H4 (cell line): ENCODE data around the gene ME1. TPM values are rescaled to one million over a fixed set of nuclear protein-coding genes. Genes with fewer than 3 reads are reported as not detected.
"Not testable (repeated sequence)": the region's sequence is repeated elsewhere in the genome, so short reads cannot be mapped to it uniquely, and the experiment has no call there.

ENCODE experiments used
- DNase-seq: peaks from one replicate; pipeline ENCODE4 v3.0.0-alpha.2; 2015; ENCODE audit warnings: low spot score
- total RNA-seq: library from RNA; depleted of rRNA; stranded (reverse); fragments of >200 nt; shearing (Covaris generic); gene quantifications from 2 replicates; pipeline ENCODE4 v1.2.3, GENCODE V29; 2014

ME1 gene
- total RNA-seq, 1 experiment from 2014 or later, result 53.1 TPM

DNA sequence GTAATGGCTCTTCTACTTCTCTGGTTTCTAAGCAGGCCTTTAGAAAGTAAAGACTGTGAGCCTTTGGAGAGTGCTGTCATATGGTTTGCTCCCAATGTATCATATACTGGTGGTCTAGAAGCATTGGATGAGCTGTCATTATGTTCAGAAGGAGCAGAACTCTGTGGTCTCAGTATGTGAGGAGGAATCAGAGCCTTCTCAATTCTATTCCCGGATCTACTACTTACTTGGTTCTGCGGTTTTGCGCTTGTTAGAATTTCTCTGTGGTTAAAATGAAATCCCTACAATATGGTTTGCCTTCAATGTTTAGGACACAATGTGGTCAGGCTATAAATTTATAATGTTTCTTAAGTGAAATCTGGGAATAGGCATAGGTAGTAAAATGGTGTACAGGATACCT, 173.1 kb downstream of the ME1 start:
- DNase-seq, result peak; percentile 22

DNA sequence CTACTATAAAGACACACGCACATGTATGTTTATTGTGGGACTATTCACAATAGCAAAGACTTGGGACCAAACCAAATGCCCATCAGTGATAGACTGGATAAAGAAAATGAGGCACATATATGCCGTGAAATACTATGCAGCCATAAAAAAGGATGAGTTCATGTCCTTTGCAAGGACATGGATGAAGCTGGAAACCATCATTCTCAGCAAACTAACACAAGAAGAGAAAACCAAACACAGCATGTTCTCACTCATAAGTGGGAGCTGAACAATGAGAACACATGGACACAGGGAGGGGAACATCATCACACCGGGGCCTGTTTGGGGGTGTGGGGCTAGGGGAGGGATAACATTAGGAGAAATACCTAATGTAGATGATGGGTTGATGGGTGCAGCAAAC, 174.1 kb downstream of the ME1 start:
- not testable (repeated sequence) for DNase-seq

DNA sequence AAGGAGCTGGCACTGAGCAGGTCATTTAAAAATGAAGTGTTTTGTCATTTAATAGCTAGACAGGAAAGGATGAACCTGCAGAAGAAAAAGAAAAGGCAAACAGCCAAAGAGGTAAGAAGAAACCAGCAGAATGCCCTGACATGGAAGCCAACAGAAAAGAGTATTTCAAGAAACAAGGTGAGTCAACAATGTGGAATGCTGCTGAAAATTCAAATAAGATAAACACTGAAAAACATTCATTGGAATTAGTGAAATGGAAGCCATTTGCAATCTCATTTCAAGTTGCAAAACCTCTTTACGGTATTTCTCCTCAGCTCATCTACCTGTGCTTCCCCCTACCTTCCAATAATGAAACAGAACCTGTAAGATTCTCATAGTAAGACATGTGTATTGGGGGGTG, 178.1 kb downstream of the ME1 start:
- DNase-seq, result peak; percentile 47

DNA sequence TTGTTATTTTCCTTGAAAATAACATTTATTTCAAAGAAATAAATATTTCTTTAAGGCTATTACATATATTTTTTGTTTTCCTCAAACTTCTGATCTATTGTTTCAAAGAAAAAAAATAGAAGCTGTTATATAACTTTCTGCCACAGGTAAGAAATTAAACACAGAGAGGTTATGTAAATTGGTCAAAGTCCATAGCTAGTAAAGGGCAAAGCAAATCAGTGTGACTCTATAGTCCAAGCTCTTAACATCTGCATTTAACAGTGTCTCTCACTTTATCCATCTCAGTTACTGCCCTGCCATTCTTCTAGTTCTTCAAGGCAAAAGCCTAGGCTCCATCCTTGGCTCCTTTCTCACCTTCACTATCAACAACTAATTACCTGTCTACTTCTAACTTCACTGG, 180.6 kb downstream of the ME1 start:
- no peak for DNase-seq

DNA sequence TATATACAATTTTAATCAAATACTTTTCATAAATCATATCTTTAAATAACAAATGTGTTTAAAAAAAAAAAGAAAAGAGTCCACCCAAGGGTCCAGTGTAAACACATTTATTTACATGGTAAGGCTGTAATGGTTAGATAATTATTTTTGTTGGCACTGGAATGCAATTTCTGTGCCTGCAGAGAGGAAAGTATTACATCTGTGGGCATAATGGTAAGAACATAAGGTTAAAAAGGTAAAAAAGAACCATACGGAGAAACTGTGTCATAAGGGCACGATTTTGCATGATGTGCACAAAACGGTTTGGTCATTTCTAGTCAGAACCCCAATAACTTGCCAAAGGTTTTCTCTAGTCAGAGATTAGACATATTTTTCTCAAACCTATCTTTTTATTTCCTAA, 183.4 kb downstream of the ME1 start:
- DNase-seq, result peak; percentile 9

DNA sequence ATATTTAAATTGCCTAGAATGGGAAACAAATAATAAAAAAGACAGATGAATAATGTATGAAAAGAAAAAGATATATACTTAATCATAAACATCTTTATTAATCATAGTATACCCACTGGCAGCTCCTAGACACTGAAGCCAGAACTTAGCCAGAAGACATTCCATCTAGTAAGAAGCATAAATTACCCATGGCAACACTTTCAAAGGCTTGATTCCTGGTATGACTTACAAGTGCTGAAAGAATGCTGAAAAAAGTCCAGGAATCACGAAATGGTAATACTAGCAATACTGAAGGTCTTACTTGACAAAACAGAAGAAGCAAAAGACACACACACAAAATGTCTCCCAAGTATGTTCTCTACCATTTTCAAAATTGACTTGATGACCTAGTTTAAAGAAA, 199.7 kb downstream of the ME1 start:
- no peak for DNase-seq

DNA sequence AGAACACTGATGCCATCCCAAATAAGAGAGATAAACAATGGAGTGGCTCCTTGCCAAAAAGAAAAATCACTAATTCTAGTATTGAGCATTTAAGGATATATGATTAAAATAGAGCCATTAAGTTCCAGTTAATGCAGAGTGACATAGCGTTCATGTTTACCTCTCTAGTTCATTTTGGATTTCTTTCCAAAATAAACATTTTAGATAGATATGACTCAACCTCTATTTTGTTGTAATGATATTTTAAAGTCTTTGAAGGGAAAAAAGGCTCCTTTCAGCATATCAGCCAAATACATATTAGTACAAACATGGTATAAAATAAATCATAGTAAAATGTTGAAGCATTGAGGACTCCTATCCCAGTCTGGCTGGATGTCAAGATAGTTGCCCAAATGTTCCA, 204.3 kb downstream of the ME1 start:
- no peak for DNase-seq

DNA sequence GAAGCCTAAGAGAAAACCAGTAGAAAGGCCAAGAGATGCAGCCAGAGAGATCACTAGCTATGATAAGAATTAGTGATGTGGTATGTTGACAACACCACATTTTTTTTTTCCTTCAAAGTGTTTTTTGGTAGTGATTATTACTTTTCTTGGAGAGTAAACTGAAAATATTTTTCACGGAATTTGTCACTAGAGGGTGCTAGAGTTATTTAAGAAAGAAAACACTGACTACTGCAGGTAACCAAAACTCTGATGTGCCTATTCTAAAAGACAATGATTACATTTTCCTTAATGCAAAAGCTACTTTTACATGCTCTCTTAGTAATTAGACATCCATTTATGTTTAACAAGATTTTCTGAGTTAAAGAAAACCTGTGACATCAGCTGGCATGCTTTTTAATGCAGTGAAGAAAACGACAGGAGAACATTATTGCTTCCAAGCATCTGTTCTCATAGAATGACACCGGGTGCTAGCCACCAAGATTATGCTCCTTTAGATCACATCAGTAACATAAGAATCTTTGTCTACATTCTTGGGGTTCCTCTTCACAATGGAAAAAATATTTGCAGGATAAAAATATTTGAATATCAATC, 208.9 kb downstream of the ME1 start:
- no peak for DNase-seq

DNA sequence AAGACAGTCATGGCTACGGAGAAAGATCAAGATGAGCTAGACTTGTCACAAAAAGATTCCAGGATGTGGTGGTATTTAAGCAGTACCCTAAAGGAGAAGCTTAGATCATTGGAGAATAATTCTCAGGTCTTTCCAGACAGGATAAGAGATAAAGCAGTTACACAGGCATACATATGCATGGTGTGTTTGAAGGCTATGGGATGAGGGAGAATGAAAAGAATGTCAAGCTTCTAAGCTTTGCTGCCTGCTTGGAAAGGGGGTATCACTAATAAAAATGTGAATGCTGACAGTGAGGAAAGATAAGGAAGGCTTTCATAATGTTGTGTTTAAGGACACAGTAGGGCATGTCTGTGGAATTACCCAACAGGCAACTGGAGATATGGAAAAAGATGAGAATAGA, 209.6 kb downstream of the ME1 start:
- DNase-seq, result no peak

DNA sequence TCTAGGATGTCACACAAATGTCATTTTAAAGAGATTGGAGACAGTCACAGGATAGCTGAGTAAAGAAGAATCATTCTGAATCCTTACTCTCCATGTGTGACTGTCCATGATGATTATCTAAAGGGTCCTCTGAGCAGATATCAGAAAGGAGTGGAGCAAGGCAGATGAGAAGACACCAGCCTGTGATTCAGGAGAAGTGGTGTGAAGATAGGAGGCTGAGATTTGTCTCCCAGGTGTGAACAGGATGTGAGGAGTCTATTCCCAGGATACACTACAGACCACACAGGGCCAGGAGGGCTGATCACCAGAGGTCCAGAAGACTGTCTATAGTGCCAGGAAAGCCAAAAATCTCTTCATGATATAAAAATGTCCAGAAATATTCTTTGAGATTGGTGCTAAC, 210.7 kb downstream of the ME1 start:
- no peak for DNase-seq

DNA sequence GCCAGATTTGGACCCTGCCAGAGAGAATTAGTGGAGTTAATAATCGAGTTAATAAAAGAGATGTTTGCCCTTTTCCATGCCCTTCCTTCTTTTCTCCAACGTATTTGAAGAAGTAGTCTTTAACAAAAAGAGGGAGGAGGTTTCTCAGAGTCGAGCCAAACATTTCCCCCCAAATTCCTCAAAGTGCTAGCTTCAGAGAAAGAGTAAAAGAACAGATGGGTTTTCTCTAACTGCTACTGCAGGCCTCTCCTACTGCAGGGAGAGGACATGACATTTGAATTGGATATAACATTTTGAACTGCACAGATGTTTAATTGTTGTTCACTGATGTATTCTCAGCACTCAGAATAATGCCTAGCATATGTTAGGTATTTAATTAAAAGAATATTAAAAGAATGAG, 212.2 kb downstream of the ME1 start:
- no peak for DNase-seq

DNA sequence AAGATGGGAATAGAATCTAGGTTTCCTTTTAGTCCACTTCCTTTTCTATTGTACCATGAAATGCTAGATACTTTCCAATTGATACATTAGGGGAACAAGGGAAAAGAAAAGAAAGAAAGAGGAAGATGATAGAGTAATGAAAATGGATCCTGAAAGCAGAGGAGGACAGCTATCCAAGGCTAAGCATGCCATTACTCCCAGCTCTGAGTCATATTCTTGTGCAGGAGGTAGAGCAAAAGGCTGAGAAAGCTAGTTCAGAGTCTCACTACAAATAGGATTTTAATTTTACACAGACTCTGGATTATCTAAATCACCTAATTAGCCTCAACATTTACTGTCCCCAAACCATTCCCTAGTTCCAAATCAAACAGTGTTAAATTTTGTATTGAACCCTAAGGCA, 214.0 kb downstream of the ME1 start:
- no peak for DNase-seq

DNA sequence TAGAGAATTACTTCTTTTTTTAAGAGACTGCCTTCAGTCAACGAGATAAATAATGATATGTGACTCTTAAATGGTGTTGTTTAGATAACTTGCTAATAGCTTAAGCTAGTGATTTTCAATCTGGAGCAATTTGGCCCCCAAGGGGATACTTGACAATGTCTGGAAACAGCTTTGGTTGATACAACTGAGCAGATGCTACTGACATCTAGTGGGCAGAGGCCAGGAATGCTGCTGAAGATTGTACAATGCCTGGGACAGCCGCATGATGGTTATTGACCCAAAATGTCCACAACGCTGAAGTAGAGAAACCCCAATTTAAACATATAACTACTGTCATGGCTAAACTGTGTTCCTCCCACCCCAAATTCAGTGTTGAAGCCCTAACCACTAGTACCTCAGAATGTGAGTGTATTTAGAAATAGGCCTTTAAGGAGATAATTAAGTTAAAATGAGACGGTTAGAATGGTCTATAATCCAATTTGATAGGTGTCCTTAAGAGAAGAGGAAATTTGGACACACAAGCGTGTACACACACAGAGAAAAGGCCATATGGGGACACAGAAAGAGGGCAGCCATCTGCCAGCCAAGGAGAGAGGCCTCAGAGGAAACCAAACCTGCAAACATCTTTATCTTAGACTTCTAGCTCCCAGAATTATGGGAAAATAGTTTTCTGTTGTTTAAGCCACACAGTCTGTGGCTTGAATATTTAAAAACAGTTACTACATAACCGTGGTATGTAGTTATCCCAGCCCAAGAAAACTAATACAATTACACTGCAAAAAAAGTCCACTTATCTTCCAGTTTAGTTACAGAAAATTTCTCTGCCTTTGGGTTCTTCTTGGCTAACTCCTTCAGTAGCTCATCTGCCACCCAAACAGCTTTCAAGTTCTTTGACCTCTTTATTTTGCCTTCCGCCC, 215.5 kb downstream of the ME1 start:
- peak; percentile 30 for DNase-seq

DNA sequence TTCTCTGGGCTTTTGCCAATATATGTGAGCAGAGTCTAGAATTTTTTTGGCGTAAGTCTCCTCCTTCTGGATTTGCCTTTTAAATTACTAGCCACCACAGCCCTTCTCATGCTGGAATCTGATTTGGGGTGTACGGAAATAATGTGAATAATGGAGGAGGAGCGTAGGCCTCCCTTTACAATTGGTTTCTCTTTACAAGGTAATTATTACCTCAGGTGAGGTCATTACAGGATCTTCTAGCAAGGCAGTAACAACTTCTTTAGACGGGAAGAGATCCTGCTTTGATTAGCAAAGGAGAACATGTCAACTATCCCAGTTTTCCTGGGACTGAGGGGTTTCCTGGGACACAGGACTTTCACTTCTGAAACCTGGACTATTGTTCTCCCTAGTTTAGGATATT, 228.8 kb downstream of the ME1 start:
- no peak for DNase-seq

DNA sequence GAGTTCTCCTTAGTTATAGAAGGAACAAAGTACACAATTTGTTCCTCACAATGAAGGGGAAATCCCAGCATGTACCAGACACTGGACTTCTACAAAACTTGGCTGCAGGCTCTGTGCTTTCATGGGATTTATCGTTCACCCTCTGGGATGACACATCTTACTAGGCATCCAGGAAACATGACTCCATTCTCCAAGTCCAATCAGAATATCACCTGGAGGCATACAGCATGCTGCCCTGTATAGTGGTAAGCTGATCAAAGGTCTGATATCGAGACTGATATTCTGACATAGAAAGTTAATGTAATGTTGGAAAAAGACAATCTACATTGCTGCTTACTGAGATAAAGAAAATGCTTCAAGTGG, 231.0 kb downstream of the ME1 start:
- DNase-seq, result no peak

DNA sequence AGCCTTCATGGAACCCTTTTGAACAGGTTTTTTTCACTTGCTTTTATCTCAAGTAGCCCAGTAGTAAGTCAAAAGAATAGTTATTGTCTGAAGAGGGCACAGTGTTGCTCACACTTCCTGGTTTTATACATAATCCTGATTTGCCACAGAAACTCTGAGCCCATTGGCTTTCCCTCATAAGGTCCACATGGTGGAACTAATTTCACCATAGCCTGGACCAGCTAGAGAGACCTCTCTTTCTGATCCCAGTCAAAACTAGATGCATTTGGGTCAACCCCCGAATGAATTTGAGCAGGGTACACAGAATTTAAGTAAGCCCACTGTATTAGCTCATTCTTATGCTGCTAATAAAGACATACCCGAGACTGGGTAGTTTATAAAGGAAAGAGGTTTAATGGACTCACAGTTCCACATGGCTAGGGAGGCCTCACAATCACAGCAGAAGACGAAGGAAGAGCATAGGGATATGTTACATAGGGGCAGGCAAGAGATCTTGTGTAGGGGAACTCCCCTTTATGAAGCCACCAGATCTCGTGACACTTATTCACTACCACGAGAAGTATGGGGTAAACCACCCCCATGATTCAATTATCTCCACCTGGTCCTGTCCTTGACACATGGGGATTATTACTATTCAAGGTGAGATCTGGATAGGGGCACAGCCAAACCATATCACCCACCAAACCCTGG, 231.5 kb downstream of the ME1 start:
- no peak for DNase-seq

DNA sequence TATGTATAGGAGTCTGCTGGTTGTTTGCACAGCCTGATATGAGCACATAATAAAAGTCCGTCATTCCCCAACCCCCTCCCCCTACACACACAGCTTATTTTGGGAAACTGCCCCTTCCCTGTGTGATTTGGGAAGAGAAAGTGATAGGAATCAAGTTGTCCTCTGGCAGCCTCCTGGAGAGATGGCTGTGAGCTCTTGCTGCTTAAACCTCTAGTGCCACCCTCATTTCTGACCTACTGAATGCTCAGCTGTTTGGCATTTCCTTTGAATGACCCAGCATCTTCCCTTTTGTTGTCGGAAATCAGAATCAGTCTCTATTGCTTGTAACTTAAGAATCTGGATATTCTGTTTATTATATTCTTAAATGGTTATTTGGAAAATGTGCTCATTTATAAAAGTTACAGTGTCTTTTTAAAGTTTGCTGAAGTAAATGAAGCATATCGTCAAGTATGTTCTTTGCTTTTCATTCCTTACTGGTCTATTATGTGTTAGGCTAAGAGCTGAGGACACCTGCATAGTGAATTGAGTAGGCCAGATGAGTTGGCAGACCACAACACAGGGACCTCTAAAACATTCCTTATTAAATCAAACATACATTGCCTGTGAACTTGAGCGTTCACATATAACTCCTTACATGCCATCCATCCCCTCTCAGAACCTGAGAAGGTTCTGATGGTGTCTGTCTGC, 232.2 kb downstream of the ME1 start:
- no peak for DNase-seq

DNA sequence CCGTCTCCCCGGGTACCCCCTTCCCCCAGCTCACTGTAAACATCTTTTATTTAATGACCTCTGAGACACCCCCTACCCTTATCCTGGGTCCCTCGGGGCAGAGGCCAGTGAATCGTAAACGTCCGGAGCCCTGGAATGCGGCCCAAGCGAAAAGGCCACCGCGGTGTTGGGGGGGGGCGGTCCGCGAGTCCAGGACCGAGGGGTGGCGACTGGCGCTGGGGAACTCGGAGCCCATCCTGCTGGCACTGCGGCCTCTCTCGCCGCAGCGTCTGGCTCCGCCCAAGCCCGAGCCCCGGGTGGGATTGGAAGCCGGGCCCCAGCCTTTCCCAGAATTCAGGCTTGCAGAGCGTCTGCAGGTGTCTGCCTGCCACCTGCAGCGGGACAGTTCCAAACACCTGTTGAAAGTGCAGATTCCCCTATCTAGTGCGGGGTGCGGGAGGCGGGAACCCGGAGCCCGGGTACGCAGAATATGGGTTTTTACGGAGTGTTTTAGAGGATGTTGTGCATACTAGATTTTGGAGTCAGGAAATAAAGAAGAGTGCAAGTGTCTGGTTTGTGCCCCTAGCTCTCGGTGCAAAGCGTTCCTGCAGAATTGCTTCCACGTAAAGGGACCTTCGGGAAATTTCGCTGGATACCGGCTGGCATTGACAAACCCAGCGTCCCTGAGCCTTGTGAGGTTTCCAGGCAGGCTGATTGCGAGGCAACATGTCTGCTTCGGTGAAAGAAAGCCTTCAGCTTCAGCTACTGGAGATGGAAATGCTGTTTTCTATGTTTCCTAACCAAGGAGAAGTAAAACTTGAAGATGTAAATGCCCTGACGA, 236.9 kb downstream of the ME1 start:
- no peak for DNase-seq

DNA sequence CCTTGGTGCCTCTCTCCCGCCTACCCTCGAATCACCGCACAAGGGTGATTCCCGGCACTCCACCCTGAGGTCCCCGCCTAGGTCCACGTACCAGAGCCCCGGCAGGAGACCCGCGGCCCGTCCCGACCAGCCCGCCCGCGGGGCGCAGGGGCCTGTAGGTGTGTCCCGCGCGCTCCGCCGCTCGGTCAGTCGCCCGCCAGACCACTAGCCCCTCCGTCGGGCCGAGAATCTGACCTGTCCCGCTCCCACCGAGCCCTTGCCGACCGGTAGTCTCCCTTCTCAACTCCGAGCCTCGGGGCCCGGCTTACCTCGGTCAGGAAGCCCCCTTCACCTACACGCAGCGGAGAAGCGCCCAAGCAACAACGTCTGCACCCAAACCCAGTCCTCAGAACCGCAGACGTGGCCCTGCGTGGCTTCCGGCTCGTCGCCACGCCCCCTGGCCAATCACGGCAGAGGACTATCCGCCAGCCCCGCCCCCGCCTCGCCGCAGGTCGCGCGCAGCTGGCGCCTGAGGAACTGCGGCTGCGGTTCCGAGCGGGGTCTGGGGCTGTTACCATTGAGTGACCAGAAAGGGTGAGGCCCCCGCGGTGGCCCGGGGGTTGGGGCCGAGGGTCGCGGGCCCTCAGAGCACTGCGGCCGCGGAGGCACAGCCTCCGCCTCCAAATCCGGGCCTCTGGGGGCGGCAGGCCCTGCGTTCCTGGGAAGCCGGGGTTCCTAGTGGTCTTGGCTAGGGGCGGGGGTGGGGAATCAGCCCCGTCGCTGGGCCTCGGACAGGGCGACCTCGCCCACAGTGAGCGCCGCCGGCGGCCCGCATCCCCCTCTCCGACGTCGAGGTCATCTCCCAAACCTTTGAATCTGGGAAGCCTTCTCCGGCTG, 237.7 kb downstream of the ME1 start, which contains the start of the genes PGM3 and RWDD2A:
TSS of gene PGM3 (minus strand) at position 395 of the 876 bp plus-strand sequence. CDS start 2,253 bp downstream, outside the sequence.
TSS of gene RWDD2A (plus strand) at position 487 of the 876 bp plus-strand sequence. CDS start 1,095 bp downstream, outside the sequence.
- peak; percentile 67 for DNase-seq

DNA sequence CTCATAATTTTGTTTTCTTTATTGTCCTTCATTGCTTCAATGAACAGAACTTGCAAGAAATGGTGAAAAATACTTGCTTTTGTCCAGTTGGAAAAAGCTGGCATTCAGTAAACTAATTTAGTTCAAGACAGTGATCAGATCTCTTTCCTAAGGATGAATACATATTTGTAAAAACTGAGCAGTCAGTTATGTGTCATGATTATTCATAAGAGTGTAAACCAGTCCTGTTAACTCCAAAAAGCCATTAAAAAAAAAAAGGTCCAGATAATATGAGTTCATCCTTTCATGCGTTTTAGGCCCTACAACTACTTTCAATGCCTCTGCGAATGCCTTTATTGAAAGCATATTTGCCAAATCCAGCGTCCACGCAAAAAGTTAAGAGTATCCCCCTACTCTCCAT, 238.4 kb downstream of the ME1 start:
- DNase-seq, result no peak
